Activated effector memory CD4-positive, alpha-beta T cell treated with Interleukin-2 at 50 U/mL for 16 hours (primary cell): Measurements from ENCODE around the gene SIRPD.

ENCODE experiments used
- DNase-seq: peaks from one replicate; pipeline ENCODE4 v3.0.0-alpha.2; 2020

The SIRPD gene

DNA sequence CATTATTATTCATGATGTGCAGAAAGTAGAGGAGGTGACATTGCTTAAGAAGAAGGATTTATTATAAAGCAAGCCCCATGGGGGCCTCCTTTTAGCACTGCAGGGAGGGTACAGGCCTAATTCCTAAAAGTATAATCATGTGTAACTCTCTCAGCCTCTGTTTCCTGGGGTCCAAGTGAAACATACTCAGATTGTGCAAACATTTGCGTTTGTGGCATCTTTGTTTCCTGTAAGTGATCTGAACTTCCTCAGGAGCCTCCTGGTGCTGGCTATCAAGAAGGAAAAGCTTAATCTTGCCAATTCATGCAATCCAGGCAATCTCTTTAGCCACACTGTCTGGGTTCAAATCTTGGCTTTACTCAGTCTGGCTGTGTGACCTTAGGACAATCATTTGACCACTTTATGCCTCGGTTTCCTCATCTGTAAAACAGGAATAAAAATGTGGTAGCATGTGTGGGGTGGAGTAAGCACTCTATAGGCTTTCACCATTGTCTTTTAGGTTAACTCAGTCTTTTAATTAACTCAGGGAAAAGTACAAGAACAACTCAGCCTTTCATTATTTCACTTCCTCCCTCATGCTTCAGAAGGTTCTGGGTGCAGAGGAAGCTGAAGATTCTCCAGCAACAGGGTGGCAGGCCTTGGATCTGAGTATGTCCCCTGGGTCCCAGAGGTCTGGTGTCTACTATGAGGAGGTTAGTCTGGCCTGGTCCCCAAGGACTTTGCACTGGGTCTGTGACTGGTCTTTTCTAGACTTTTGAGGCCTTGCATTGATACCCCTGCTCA lies 65.5 kb downstream of the SIRPD start:
- DNase-seq, result no peak

GRCh38 chr20:1491281-1491840 lies 66.1 kb downstream of the SIRPD start, which contains the start of gene SIRPB2:
SIRPB2 (minus strand) TSS chr20:1491420; CDS start chr20:1491359, 61 bp downstream.
- no peak for DNase-seq

DNA sequence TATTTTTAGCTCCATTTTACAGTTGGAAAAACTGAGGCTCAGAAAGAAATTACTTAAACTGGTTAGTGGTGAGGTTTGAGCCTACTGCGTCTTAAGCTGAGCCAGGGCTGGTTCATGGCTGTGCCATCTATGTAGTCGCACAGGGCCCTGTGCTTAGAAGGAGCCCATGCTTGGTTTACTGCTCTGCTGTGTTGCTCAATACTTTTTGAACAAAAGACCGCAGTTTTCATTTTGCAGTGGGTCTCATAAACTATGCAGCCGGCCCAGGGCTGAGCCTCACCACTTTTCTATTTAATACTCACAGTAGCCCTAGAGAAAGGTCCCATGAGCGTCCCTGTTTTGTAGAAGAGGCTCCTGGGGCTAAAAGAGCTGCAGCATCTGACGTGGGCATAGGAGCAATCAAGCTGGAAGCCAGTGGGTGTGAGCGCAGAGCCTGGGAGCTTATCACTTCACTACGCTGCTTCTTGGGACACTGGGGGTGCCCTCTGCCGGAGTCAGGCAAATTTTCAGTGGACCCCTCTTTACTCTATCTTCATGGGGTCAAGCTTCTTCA lies 66.8 kb downstream of the SIRPD start:
- no peak for DNase-seq

GRCh38 chr20:1489764-1490436 lies 67.6 kb downstream of the SIRPD start:
- no peak for DNase-seq

GRCh38 chr20:1489325-1489724 lies 68.2 kb downstream of the SIRPD start:
- DNase-seq, result no peak

DNA sequence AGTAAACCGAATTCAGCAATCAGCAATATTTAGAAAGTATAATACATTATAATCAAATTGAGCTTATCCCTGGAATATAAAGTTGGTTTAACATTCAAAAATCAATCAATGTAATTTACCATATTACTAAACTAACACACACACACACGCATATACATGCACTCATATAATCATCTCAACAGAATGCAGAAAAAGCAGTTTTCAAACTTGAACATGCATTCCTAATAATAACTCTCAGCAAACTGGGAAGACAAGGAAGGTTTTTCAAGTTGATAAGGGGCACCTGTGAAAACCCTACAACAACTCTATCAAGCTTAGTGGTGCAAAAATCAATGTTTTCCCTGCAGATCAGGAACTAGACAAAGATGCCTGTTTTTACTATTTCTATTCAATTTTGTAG lies 70.9 kb downstream of the SIRPD start:
- DNase-seq, result no peak

DNA sequence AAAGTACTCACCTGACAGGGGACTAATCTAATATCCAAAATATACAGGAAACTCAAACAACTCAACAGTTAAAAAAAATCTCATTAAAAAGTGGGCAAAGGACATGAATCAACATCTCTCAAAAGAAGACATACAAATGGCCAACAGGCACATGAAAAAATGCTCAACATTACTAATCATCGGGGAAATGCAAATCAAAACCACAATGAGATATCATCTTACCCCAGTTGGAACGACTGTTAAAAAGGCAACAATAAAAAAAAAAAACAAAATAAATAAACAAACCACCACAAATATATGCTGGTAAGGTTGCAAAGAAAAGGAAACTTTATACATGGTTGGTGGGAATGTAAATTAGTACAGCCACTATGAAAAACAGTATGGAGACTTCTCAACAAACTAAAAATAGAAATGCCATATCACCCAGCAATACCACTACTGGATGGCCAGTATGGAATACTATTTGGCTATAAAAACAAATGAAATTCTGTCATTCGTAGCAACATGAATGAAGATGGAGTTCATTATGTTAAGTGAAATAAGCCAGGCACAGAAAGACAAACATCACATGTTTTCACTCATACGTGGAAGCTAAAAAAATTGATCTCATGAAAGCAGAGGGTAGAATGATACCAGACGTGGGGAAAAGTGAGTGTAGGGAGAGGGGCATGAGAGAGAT lies 72.9 kb downstream of the SIRPD start:
- DNase-seq, result no peak
